ENCODE data around the gene CCNL2.
A peak's percentile ranks its signal among the peaks of the same experiment; 100 is the strongest.
"Not testable (repeated sequence)": the region's sequence is repeated elsewhere in the genome, so short reads cannot be mapped to it uniquely, and the experiment has no call there.

The CCNL2 gene

DNA sequence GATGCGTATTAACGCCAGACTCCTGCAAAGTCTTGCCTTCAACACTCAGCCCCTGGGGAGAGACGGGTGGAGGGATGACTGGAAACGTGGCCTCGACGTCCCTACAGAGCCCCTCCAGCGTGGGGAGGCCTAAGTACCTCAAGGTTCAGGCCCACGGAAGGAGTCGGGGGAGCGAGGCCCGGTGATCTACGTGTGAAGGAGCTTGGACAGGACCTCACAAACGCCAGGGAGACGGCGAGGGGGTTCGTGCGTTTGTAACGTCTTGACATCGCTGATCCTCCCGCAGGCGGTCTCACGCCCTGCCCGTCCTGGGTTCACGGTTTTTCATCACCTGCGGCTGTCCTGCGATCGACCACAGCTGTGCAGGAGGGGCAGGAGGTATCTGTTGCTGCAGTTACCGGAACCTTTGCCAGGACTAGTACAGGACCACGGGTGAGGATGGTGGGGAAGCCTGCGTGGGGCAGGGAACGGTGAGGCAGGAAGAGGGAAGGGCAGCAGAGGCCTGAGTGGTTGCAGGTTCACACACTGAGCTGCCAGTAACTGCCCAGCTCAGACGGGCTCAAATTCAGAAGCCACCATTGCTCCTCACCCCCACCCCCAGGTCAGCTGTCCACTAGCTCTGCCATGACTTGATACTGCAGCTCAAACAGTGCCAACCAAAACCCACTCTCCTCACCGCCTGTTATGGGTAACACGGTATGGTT lies 889 bp upstream of the CCNL2 start:
- no peak for DNase-seq (ENCODE audit: low read depth)

DNA sequence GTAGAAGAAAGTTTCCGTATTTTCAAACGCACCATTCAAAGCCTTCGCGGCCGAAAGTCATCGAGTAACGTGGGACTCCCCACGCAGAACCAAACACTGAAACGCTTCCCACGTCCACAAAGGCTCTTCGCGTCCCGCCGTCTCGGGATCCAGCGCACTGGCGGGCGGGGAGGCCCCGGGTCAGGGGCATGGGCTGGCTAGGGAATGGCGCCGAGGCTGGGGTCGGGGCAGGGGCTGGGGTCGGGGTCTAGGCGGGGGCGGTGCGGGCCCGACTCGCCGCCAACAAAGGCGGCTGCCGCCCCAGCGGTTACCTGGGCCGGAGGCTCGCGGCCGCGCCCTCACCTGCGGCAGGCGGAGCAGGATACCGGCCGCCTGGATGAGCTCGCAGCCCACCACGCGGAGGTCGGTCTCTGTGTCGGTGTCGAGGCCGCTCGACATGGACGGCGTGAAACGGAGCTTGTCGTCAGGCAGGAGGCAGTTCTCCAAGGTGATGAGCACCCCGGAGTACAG lies 403 bp downstream of the CCNL2 start:
- DNase-seq (ENCODE audit: low read depth): no peak

DNA sequence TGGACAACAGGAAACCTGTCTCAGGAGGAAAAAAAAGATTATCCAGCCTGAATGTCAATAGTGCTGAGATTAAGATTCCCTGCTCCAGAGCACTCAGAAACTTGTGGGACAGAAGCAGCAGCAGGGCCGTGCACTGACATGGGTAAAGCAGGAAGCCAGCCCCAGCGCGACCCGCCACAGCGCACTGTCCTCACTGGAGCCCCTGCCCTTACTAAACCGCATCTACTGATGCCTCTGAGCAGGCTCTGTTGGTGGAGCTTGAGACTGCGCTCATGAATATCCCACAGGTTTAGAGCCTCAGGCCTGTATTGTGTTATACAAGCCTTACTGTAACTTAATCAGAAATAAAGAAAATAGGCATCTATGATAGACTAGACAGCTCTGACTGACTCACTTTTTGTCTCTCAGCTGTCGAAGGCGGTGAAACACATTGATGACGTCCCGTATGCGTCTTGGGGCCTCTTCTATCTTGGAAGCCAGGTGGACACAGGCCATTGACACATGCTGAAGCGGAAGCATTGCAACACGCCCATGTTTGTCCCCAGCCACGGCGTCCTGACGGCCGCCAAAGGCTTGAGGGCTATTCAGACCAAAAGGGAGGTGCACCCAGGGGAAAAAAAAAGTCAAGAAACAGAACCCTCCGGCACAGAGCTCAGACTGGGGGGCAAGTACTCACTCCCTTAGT lies 1.2 kb downstream of the CCNL2 start:
- no peak for DNase-seq (ENCODE audit: low read depth)

DNA sequence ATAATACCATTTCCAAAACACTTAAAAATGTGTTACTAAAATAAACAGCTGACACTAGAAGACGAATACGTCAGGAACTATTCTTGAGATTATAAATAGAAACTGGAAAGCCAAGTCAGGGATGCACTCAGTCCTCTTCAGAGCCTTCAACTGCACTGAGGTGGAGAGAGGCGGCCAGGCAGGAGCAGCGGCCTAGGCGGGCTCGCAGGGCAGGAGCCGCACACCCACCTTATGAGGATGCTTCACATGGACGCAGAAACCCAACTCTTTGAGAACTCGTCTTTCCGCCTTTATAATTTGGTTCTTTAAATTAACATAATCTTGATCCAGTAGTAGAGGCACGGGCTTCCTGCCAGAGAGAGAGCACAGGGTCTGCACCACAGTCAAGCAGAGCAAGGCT lies 4.0 kb downstream of the CCNL2 start:
- no peak for DNase-seq (ENCODE audit: low read depth)

DNA sequence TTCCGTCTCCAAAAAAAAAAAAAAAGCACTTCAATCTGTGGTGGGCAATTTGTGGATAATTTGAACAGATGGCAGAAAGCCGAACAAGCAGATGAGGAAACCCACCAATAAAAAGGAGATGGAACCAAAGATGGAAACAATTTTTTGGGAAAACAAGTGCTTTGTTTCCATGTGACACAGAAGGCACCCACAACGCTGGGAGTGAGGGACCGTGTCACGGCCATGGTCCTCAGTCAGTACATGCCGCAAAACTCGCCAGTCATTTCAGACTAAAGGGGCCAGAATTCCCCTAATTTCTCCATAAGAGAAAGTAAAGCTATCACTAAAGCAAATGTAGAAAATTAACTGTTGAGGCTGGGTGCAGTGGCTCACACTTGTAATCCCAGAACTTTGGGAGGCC lies 5.0 kb downstream of the CCNL2 start:
- no peak for DNase-seq (ENCODE audit: low read depth)

- no peak for DNase-seq (ENCODE audit: low read depth)
Measured at GRCh38 chr1:1393428-1393827, 5.7 kb downstream of the CCNL2 start.

GRCh38 chr1:1393014-1393413 lies 6.1 kb downstream of the CCNL2 start:
- no peak for DNase-seq (ENCODE audit: low read depth)

DNA sequence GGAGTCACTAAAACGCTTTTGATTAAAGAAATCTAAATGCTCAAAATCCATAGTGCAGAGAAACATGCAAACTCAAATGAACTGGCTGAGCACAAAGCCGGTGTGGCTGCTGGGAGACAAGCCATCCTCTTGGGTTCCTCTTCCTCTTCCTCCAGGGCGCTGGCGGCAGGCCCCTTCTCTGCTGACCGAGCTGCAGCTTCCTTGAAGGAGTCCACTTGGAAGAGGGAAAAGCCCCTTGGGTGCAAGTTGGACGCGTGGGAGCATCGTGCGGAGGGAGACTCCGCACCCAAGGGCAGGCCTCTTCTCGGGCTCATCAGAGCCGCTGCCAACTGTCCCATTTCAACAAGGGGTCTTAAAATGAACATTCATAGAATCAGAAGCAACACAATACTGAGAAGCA lies 7.9 kb downstream of the CCNL2 start:
- DNase-seq (ENCODE audit: low read depth): no peak

GRCh38 chr1:1390675-1391074 lies 8.5 kb downstream of the CCNL2 start:
- no peak for DNase-seq (ENCODE audit: low read depth)

DNA sequence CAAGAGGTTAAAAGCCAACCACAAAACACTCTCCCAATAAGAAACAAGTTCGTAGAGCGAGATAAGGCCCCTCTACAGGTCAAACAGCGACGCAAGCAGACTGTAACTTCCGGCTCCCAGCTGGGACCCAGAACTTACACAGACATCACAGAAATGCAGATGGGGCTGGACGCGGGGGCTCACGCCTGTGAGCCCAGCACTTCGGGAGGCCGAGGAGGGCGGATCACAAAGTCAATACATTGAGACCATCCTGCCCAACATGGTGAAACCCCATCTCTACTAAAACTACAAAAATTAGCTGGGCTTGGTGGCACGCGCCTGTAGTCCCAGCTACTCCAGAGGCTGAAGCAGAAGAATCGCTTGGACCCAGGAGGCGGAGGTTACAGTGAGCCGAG lies 11.1 kb downstream of the CCNL2 start:
- DNase-seq (ENCODE audit: low read depth): no peak

DNA sequence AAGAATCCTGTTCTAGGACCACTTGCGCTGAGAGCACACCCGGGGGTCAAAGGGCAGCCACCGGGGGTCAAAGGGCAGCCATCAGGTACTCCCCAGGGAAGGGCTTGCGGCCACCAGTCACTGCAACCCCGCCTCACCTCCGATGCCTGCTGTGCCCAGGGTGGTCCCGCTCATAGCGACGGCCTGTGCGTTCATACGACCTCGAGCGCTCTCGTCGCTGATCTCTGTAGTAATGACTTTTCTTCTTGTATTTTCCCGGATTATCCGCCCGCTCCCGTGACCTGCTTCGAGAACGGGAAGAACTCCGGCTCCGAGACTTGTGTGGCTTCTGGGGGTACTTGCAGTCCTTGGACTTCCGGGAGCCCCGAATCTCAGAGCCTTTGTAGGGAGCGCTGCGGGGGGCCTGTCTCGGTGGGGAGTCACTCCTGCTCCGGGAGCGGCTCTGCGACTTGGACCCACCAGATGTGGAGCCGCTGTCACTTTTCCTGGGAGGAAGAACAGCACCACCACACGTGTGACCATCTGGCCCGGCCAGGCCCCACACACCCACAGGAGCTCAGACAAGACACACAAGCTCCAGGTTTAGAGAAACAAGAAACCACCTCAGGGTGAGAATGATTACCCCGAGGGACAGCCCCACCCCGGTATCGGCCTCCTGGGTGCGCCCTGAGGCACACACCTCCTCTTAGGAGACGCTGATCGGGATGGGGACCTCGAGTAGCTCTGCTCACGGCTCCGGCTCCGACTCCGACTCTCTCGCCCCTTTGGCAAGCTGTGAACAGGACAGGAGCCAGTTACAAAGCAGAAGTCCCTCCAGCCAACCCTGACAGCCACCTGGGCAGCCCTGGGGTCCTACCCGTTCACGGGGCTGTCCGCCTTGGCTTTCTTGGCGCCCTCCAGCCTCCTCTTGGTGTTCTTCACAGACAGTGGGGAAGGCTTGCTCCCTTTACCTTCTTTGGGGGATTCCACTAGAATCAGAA lies 11.7 kb downstream of the CCNL2 start:
- DNase-seq (ENCODE audit: low read depth): no peak

DNA sequence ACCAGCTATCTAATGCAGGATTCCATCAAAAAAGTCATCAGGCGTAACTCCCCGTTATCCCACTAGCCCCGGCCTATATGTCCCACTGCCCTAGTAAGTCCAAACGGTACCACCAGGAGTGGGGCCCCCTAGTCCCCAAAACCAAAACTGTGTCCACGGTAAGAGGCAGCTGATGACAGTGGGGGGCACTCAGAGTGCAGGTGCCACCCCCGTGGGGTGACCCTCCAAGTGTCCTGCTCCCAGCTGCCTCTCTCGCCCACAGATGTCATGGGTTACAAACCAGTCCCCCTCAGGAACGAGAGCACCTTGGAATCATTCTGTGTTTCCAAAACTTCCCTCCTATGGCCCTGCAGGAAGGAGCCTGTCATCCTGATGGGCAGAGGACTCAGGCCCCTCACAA lies 13.2 kb downstream of the CCNL2 start:
- DNase-seq (ENCODE audit: low read depth): no peak

DNA sequence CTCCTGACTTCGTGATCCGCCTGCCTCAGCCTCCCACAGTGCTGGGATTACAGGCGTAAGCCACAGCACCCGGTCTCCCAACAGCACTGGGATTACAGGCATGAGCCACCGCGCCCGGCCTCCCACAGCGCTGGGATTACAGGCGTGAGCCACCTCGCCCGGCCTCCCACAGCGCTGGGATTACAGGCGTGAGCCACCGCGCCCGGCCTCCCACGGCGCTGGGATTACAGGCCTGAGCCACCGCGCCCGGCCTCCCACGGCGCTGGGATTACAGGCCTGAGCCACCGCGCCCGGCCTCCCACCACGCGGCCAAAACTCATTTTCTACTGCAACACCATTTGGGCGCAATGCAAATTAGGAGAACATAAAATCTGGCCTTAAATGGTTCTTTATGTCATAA lies 13.8 kb downstream of the CCNL2 start:
- not testable (repeated sequence) for DNase-seq (ENCODE audit: low read depth)

- DNase-seq (ENCODE audit: low read depth): no peak
Measured at GRCh38 chr1:1381294-1381693, 17.8 kb downstream of the CCNL2 start.

GRCh38 chr1:1380860-1381259 lies 18.3 kb downstream of the CCNL2 start:
- no peak for DNase-seq (ENCODE audit: low read depth)

DNA sequence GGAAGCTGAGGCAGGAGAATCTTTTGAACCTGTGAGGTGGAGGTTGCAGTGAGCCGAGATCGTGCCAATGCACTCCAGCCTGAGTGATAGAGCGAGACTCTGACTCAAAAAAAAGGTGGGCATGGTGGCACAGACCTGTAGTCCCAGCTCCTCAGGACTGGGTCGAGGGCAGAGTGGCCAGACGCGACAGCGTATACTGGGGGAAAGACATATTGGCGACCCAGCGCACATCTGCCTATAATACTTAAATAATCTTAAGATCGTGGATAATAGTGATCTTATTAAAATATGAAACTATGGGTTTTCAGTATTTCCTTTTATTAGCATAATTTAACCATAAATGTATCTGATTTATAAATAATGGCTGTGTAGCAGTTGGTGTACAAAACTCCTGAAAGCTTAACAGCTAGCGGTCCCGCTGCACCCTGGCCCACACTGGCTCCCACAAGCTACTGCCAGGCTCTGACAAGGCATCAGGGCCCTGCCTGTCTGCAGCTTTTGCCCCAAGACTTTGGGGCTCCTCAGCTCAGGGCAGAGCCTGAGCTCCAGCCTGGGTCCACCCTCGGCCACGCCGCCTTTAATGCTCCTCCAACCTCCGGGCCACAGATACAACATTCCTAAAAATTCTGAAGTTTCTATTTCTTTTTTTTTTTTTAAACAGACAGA lies 21.5 kb downstream of the CCNL2 start:
- no peak for DNase-seq (ENCODE audit: low read depth)

DNA sequence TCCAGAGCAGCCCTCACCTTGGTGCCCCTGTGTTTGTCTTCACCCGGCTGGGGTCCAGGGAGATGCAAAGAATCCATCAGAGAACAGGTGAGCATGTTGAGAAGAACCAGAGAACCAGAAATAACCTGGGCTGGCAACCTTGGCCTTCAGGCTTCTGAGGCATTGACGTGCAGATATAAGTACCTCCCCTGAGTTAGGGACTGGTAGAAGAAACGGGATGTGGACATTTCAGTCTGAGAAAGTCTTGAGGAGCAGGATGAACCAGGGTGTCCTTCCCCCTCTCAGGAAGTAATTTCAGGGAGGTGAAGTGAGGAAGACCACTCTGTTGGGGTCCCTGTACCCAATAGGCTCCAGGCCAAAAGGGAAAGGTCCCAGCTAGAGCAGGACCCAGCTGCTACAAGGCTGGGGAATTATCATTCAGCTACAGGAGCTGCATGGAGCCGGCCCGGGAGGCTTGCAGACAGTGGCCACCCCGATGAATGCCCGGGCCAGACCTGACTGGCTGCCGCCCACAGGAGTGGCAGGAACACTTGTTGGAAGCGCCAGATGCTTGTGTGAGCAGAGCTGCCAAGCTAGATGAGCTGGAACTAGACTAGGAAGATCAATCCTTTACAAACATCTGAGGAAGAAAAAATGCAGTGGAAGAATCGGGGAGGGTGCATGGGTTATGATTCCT lies 22.4 kb downstream of the CCNL2 start:
- DNase-seq (ENCODE audit: low read depth): no peak

DNA sequence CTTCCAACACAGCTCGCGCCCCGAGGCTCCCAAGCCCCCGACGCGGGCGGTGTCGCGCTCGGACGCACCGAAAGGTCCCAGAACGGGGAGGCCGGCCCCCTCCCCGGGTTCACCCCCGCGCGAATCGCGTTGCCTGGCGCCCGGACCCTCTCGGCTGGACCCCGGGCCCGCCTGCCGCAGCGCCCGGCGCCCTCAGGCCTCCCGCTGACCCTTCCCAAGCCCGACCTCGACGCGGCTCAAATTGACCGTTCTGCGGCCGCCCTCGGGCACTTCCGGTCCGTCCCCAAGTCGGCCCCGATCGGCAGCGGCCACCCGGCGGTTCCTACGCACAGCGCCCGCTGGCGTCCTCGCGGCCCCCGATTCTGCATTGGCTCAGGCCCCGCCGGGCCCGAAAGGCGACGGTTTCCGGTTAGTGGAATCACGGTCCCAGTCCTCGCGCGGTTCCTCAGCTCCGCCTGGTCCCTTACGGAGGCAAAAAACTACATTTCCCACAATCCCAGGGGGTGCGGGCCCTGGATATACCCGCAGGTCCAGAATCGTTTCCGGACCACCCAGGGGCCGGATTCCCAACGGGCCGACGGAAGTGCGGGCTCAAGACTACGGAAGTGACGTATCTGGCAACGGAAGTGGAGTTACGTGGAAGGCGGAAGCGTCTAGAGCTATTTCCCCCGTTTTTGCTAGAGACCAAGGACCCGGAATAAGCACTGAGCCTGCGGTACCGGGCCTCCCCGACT lies 24.0 kb downstream of the CCNL2 start, which contains the start of gene AURKAIP1:
Gene AURKAIP1, minus strand, starts transcription at position 279 of the 734 bp plus-strand sequence. CDS start 451 bp downstream, outside the sequence.
- peak; percentile 96 for DNase-seq (ENCODE audit: low read depth)

GRCh38 chr1:1374589-1374928 lies 24.6 kb downstream of the CCNL2 start:
- no peak for DNase-seq (ENCODE audit: low read depth)

- no peak for DNase-seq (ENCODE audit: low read depth)
Measured at GRCh38 chr1:1373815-1374588, 25.1 kb downstream of the CCNL2 start.
